C4-2B (cell line): ENCODE measurements around the gene PRPF40A.
A peak's percentile ranks its signal among the peaks of the same experiment; 100 is the strongest.

Source experiments
- ZFX ChIP-seq: fragments of 450-650 bp; IDR thresholded peaks from 2 replicates; pipeline ENCODE4 v1.6.1; 2017
- TF ChIP-seq, protein P1 (sequence below): fragments of 450-650 bp; conservative IDR thresholded peaks from 2 replicates; pipeline ENCODE4 v1.5.1; 2017; ENCODE audit warnings: mild to moderate bottlenecking

DNA sequence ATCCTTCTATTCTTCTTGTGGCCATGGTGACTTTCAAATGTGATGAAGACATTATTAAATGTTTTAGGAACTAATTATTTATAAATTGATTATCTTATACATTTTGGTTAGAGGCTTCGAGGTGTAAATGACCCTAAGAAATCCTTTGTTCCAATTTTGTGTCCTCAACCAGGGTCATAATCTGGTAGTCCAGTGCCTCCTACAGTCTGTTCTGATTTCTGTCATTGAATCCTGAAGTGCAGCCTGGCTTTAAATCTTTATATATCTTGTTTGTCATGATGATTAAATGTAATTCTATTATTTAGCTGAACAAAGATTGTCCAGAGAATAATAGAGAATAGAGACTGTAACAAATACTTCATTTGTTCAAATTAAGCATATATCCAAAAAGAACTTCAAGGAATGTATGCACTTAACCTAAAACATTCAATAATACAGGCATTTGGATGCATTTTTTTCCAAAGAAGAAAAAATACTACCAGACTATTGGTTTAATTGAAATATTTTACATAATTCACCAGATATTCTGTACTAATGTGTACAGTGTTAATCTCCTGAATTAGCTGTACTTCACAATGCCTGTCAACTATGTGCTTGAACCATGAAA lies 89.8 kb downstream of the PRPF40A start:
- TF ChIP-seq, protein P1, sequence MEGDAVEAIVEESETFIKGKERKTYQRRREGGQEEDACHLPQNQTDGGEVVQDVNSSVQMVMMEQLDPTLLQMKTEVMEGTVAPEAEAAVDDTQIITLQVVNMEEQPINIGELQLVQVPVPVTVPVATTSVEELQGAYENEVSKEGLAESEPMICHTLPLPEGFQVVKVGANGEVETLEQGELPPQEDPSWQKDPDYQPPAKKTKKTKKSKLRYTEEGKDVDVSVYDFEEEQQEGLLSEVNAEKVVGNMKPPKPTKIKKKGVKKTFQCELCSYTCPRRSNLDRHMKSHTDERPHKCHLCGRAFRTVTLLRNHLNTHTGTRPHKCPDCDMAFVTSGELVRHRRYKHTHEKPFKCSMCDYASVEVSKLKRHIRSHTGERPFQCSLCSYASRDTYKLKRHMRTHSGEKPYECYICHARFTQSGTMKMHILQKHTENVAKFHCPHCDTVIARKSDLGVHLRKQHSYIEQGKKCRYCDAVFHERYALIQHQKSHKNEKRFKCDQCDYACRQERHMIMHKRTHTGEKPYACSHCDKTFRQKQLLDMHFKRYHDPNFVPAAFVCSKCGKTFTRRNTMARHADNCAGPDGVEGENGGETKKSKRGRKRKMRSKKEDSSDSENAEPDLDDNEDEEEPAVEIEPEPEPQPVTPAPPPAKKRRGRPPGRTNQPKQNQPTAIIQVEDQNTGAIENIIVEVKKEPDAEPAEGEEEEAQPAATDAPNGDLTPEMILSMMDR: peak; percentile 61
- no peak for TF ChIP-seq ZFX
